HCT116 (cell line): ENCODE data around the gene SRGAP1.
"Not testable (repeated sequence)": the region's sequence is repeated elsewhere in the genome, so short reads cannot be mapped to it uniquely, and the experiment has no call there.

ENCODE experiments used
- CEBPB ChIP-seq: IDR thresholded peaks from 2 replicates; pipeline ENCODE4 v1.6.1; 2012; ENCODE audit warnings: low read depth
- EGR1 ChIP-seq: IDR thresholded peaks from 2 replicates; pipeline ENCODE4 v1.6.1; 2012; ENCODE audit warnings: low read depth
- ELF1 ChIP-seq: IDR thresholded peaks from 2 replicates; pipeline ENCODE4 v1.6.1; 2012; ENCODE audit warnings: low read depth, borderline replicate concordance
- EZH2 ChIP-seq: fragments of 200-600 bp; sonication (generic); IDR thresholded peaks from 2 replicates; pipeline ENCODE4 v1.6.1; 2017; ENCODE audit warnings: antibody characterized with exemption, mixed run types
- EZH2phosphoT487 ChIP-seq: fragments of 200-600 bp; IDR thresholded peaks from 2 replicates; pipeline ENCODE4 v1.6.1; 2018; ENCODE audit warnings: antibody characterized with exemption, borderline replicate concordance
- JUND ChIP-seq: IDR thresholded peaks from 2 replicates; pipeline ENCODE4 v1.6.1; 2012
- POLR2A ChIP-seq: IDR thresholded peaks from 2 replicates; pipeline ENCODE4 v1.7.0; 2011; ENCODE audit warnings: borderline replicate concordance; ENCODE audit not compliant: insufficient read depth, insufficient read length; ENCODE audit errors: extremely low read depth
- POLR2AphosphoS5 ChIP-seq: IDR thresholded peaks from 2 replicates; pipeline ENCODE4 v1.6.1; 2011; ENCODE audit warnings: mild to moderate bottlenecking, low read depth, low read length, moderate library complexity
- REST ChIP-seq: IDR thresholded peaks from 2 replicates; pipeline ENCODE4 v1.6.1; 2012; ENCODE audit warnings: low read depth
- YY1 ChIP-seq: IDR thresholded peaks from 2 replicates; pipeline ENCODE4 v1.6.1; 2011; ENCODE audit warnings: low read length, low read depth, moderate library complexity, mild to moderate bottlenecking; ENCODE audit not compliant: insufficient replicate concordance; ENCODE audit errors: extremely low read depth
- ZBTB33 ChIP-seq: IDR thresholded peaks from 2 replicates; pipeline ENCODE4 v1.6.1; 2011; ENCODE audit warnings: mild to moderate bottlenecking, low read length, moderate library complexity; ENCODE audit not compliant: insufficient replicate concordance; ENCODE audit errors: extremely low read depth
- TF ChIP-seq, protein P1 (sequence below), 3 experiments: fragments of 200-600 bp in 1 of 3; sonication (generic) in 1 of 3; IDR thresholded peaks in 2 of 3; conservative IDR thresholded peaks in 1 of 3; 2 replicates each; pipeline ENCODE4 v1.5.1; 2012 to 2017; ENCODE audit warnings: low read depth in 2 of 3, low read length in 2 of 3, antibody characterized with exemption in 1 of 3, borderline replicate concordance in 1 of 3, control low read depth in 1 of 3, mild to moderate bottlenecking in 1 of 3, mixed read lengths in 1 of 3, mixed run types in 1 of 3, moderate library complexity in 1 of 3; ENCODE audit not compliant: insufficient read depth in 1 of 3
- TF ChIP-seq, protein P2 (sequence below): IDR thresholded peaks from 2 replicates; pipeline ENCODE4 v1.6.1; 2012

DNA sequence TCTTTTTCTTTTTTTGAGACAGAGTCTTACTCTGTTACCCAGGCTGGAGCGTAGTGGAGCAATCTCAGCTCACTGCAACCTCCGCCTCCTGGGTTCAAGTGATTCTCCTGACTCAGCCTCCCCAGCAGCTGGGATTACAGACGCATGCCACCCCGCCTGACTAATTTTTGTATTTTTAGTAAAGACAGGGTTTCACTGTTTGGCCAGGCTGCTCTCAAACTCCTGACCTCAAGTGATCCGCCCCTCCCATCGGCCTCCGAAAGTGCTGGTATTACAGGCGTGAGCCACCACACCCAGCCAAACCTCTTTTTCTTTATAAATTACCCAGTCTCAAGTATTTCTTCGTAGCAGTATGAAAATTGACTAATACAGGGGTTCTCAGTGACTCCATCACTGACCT is 35.7 kb downstream of the SRGAP1 start:
- TF ChIP-seq, protein P1, sequence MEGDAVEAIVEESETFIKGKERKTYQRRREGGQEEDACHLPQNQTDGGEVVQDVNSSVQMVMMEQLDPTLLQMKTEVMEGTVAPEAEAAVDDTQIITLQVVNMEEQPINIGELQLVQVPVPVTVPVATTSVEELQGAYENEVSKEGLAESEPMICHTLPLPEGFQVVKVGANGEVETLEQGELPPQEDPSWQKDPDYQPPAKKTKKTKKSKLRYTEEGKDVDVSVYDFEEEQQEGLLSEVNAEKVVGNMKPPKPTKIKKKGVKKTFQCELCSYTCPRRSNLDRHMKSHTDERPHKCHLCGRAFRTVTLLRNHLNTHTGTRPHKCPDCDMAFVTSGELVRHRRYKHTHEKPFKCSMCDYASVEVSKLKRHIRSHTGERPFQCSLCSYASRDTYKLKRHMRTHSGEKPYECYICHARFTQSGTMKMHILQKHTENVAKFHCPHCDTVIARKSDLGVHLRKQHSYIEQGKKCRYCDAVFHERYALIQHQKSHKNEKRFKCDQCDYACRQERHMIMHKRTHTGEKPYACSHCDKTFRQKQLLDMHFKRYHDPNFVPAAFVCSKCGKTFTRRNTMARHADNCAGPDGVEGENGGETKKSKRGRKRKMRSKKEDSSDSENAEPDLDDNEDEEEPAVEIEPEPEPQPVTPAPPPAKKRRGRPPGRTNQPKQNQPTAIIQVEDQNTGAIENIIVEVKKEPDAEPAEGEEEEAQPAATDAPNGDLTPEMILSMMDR (IDR thresholded peaks at IDR 0.05 in 2 of 3, conservative IDR thresholded peaks at IDR 0.05 in 1 of 3; ENCODE audit: borderline replicate concordance in 1 of 3, insufficient read depth in 1 of 3, low read depth in 2 of 3, low read length in 2 of 3): not testable (repeated sequence)
- not testable (repeated sequence) for TF ChIP-seq REST, EZH2, CEBPB, JUND, ELF1, POLR2AphosphoS5, EZH2phosphoT487, EGR1, POLR2A, YY1, ZBTB33
- TF ChIP-seq, protein P2, sequence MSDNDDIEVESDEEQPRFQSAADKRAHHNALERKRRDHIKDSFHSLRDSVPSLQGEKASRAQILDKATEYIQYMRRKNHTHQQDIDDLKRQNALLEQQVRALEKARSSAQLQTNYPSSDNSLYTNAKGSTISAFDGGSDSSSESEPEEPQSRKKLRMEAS: not testable (repeated sequence)
